NCI-H748 (cell line): ENCODE results near the gene OBSCN.

Experiments
- DNase-seq: peaks from one replicate; lab custom pipeline; 2025; ENCODE audit not compliant: unreplicated experiment; lab: John Stamatoyannopoulos, UW

Gene OBSCN

DNA sequence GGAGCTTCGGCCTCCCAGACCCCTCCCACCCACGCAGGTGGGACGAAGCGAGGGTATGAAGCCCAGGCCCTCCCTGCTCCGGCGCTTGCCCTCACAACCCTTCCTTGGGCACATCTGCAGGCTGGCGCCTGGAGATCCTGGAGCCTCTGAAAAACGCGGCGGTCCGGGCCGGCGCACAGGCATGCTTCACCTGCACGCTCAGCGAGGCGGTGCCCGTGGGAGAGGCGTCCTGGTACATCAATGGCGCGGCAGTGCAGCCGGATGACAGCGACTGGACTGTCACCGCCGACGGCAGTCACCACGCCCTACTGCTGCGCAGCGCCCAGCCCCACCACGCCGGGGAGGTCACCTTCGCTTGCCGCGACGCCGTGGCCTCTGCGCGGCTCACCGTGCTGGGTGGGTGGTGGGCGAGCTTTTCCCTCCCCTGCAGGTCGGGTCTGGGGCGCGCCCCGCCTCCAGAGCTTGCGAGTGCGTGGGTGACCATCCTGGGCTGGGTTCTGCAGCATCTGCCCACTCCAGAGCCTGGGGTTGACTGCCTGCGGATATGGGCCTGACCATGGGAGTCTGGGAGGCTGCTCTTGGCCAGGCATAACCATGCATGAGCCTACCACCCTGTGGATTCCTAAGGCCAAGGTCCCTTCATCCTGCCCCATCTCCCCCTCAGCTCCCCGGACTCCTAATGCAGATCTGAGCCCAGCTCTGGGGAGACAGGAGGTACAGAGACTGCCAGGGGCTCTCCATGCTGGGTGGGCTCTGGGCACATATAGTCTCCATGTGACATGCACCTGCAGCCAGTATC lies 108.9 kb downstream of the OBSCN start:
- no peak for DNase-seq

DNA sequence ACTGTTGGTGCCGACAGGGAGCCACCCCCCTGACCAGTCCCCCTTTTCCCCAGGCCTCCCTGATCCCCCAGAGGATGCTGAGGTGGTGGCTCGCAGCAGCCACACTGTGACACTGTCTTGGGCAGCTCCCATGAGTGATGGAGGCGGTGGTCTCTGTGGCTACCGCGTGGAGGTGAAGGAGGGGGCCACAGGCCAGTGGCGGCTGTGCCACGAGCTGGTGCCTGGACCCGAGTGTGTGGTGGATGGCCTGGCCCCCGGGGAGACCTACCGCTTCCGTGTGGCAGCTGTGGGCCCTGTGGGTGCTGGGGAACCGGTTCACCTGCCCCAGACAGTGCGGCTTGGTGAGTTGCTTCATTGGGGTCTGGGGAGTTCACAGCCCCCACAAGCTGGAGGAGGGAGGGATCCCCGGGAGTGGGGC lies 109.6 kb downstream of the OBSCN start:
- DNase-seq, result no peak

DNA sequence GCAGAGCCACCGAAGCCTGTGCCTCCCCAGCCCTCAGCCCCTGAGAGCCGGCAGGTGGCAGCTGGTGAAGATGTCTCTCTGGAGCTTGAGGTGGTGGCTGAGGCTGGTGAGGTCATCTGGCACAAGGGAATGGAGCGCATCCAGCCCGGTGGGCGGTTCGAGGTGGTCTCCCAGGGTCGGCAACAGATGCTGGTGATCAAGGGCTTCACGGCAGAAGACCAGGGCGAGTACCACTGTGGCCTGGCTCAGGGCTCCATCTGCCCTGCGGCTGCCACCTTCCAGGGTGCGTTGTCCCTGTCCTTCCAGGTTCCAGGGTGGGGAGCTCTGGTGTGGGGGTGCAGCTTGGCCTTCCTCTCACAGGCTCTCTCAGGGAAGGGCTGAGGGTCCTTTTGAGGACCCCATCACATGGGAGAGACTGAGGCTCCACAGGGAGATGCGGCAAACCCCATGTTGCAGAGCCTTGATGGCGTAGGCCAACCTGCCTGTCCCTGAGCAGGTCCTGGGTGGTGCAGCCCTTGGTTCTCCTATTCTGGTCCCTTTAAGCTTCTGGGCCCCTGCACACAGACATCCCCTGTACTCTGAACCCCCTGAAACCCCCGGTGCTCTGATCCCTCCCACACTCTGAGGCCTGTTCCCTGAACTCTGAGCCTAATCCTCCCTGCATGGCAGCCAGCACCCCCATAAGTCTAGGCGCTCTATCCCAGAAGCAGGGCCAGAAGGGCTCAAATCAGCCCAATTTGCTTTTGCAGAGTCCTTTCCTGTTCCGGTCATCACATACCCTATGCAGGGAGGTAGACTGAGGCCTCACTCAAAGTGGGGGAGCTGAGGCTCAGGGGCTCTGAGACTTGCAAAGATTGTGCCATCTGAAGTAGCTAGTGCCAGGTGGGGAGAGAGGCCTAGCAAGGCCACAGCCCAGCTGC lies 110.3 kb downstream of the OBSCN start:
- DNase-seq, result no peak

DNA sequence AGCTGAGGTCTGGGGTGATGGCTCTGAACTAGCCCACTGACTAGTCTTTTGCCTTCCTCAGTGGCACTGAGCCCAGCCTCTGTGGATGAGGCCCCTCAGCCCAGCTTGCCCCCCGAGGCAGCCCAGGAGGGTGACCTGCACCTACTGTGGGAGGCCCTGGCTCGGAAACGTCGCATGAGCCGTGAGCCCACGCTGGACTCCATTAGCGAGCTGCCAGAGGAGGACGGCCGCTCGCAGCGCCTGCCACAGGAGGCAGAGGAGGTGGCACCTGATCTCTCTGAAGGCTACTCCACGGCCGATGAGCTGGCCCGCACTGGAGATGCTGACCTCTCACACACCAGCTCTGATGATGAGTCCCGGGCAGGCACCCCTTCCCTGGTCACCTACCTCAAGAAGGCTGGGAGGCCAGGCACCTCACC lies 111.0 kb downstream of the OBSCN start:
- no peak for DNase-seq

DNA sequence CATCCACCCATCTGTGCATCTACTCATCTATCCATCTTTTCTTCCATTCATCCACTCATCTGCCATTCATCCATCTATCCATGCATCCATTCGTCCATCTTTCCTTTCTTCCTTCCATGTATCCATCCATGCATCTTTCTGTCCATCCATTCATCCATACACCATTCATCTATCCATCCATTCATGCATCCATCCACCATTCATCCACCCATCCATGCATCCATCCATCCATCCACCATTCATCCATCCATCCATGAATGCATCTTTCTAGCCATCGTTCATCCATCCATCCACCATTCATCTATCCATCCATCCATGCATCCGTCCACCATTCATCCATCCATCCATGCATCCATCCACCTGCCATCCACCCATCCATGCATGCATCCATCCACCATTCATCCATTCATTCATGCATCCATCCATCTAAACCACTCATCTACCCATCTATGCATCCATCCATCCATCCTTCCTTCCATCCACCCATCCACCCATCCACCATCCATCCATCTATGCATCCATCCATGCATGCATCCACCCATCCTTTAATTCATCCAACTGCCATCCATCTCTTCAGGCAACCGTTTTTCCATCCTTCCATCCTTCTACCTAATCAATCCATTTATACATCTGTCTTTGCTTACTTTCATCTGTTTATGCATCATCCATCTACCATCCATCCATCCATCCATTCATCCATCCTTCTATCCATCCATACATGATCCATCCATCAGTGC lies 111.7 kb downstream of the OBSCN start:
- no peak for DNase-seq

DNA sequence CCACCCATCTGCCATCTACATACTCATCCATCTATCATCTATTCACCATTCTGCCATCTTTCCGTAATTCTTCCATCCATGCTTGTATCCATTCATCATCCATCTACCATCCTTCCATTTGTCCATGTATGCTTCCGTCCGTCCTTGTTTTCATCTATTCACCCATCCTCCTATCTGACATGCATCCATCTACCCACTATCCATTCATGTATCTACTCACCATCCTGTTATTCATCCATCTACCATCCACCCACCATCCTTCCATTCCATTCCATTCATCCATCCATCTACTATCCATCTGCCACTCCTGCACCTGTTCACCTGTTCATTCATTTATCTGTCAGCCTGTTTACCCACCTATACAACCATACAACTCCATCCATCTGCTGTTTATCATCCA lies 112.5 kb downstream of the OBSCN start:
- no peak for DNase-seq

DNA sequence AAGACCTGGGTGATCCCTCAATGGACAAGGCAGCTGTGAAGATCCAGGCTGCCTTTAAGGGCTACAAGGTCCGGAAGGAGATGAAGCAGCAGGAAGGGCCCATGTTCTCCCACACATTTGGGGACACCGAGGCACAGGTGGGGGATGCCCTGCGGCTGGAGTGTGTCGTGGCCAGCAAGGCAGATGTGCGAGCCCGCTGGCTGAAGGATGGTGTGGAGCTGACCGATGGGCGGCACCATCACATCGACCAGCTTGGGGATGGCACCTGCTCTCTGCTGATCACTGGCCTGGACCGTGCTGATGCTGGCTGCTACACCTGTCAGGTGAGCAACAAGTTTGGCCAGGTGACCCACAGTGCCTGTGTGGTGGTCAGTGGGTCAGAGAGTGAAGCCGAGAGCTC lies 113.6 kb downstream of the OBSCN start:
- no peak for DNase-seq

DNA sequence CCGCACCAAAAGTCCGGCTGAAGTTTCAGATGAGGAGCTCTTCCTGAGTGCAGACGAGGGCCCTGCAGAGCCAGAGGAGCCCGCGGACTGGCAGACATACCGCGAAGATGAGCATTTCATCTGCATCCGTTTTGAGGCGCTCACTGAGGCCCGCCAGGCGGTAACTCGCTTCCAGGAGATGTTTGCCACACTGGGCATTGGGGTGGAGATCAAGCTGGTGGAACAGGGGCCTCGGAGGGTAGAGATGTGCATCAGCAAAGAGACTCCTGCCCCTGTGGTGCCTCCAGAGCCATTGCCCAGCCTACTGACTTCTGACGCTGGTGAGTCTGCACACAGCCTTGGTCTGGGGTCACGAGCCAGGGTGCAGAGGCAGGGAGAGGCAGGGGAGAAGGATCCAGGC lies 114.1 kb downstream of the OBSCN start:
- DNase-seq, result no peak

DNA sequence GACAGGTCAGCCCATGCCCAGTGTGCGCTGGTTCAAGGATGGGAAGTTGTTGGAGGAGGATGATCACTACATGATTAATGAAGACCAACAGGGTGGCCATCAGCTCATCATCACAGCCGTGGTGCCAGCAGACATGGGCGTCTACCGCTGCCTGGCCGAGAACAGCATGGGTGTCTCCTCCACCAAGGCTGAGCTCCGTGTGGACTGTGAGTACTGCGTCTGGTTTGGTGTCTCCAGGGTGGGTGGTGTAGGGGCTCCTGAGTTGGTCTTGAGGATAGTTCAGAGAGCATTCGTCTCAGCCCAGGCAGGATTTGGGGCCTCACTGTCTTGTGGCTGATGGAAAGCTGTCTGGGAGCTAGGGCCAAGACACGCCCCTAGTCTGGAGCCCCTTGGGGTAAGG lies 115.6 kb downstream of the OBSCN start:
- DNase-seq, result no peak

DNA sequence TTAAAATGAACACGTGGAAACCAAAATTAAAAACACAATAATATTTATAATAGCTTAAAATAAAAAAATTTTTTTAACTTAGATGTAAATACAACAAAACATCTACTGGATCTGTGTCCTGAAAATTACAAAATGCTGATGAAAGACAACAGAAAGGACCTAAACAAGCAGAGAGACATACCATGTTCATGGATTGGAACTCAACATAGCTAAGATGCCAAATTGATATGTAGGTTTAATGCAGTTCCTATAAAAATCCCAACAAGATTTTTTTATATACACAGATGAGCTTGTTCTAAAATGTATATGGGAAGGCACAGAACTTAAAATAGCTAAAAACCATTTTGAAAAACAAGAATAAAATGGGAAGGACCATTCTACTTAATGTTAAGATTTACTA lies 117.4 kb downstream of the OBSCN start:
- no peak for DNase-seq

DNA sequence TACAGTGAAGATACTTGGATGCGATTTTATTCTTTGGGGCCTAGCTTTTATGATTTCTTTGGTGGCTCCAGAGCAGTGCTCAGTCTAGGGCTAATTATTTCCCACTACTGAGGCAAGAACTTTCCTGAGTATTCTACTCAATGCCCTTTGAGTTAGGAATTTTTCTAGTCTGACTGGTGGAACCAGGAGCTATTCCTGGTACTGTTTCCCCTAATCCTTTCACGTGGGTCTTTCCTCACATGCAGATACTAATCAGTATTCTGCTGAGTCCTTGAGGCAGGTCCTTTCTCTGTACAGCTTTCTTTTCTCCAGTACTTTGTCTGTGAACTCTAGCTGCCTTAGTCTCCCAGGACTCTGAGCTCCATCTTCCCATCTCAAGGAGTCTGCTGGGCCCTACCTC lies 122.0 kb downstream of the OBSCN start:
- no peak for DNase-seq

DNA sequence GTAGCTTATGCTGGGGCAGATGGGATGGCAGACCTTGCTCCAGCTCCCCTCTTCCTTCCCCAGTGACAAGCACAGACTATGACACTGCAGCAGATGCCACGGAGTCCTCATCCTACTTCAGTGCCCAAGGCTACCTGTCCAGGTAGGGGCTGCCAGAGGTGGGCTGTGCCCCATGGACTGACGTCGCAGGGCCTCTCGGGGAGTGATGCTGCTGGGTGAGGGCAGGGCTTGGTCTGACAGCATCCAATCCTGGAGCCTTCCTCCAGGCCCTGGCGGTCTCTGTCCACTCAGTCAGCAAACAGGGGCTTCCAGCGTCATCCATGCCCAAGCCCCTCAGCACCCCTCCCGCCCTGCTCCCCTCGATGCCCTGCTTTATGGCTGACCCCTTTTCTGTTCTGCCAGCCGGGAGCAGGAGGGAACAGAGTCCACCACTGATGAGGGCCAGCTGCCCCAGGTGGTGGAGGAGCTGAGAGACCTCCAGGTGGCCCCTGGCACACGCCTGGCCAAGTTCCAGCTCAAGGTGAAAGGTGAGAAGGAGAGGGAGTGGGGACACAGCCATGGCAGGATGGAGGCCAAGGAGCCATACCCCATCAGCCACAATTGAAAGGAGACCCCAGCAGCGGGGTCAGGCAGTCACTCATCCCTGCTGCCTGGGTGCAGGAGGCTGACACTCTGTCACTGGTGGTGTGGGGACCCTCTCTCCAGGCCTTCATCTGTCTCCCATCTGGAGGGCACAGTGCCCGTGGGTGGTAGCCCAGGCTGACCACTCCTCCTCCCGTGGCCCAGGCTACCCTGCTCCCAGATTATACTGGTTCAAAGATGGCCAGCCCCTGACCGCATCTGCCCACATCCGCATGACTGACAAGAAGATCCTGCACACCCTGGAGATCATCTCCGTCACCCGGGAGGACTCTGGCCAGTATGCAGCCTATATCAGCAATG lies 125.2 kb downstream of the OBSCN start:
- DNase-seq, result no peak

DNA sequence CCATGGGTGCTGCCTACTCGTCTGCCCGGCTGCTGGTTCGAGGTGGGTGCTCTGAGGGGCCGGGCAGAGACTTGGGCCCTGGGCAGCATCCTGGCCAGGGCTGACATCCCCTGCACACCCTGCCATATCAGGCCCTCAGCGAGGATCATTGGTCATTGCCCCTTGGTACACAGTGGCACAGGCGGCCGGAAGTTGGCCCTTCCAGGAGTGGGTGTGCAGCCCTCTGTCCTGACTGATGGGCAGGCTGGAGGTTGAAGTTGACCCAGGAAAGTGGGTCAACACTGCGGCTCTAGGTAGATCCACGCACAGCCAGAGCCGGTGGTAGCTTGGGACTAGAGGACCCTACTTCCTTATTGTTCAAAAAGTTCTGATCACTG lies 125.9 kb downstream of the OBSCN start:
- DNase-seq, result no peak

DNA sequence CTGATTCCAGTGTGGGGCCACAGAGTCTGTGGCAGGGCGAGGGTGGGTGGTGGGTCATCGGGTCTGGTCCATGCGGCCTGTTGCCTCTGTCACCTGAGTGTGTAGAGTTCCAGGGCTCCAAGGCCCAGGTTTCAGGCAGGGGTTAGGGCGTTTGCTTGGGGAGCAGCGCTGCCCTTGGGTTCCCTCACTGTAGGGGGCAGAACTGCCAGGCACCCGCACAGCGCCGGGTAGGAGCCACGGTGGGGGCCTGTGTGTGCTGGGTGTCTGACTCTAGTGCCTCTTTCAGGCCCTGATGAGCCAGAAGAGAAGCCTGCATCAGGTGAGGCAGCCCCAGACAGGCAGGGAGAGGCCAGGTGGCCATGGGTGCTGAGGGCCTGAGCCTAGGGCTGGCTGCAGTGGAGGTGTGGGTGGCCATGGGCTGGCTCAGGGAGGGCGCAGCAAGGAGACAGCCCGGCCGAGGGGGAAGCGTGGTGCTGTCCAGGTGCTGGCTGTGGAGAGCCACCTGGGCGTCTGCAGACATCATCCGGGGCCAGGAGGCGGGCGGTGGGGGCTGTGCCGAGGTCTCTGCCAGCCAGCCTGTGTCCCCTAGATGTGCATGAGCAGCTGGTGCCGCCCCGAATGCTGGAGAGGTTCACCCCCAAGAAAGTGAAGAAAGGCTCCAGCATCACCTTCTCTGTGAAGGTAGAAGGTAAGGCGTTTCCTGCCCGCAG lies 126.5 kb downstream of the OBSCN start:
- DNase-seq, result no peak

DNA sequence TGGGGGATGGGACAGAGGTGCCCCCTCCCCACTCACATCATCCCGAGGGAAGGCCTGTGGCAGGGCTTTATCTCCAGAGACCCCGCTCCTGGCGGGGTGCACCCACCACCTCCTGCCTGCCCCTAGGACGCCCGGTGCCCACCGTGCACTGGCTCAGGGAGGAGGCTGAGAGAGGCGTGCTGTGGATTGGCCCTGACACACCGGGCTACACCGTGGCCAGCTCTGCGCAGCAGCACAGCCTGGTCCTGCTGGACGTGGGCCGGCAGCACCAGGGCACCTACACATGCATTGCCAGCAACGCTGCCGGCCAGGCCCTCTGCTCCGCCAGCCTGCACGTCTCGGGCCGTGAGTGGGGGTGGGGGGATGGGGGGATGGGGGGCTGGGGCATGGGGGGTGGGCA lies 127.1 kb downstream of the OBSCN start:
- DNase-seq, result no peak

DNA sequence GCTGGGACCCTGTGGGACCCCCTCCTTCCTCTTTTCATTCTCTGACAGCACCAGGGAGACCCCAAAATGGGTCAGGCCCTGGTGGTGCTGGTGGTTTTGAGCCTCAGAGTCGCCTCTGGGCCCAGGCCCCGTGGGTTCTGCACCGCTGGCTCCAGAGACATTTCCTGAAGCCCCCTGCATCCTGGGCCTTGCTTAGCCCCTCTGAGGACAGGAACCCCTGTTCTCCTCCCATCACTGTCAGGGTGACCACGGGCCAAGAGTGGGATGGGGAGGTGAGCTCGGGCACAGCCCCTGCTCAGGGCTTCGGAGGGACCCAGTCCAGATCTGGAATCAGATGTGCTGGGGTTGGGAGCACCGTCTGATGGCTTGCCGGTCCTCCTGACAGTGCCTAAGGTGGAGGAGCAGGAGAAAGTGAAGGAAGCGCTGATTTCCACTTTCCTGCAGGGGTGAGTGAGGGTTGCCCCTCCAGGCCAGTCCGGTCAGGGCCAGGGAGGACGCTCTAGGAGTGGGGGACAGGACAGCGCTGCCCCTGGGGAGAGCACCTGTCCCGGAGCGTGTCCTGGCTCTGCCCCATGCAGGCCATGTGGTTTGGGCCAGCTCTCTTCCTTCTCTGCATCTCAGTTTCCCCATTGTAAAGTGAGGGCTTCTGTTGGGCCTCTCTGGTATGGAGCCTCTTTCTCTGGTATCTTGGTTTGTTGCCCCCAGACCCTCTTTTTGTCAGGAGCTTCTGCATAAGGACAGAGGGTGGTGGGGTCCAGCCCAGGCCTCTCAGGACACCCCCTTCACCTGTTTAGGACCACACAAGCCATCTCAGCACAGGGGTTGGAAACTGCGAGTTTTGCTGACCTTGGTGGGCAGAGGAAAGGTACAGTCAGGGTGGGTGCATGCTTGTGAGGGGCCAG lies 127.8 kb downstream of the OBSCN start:
- DNase-seq, result no peak

DNA sequence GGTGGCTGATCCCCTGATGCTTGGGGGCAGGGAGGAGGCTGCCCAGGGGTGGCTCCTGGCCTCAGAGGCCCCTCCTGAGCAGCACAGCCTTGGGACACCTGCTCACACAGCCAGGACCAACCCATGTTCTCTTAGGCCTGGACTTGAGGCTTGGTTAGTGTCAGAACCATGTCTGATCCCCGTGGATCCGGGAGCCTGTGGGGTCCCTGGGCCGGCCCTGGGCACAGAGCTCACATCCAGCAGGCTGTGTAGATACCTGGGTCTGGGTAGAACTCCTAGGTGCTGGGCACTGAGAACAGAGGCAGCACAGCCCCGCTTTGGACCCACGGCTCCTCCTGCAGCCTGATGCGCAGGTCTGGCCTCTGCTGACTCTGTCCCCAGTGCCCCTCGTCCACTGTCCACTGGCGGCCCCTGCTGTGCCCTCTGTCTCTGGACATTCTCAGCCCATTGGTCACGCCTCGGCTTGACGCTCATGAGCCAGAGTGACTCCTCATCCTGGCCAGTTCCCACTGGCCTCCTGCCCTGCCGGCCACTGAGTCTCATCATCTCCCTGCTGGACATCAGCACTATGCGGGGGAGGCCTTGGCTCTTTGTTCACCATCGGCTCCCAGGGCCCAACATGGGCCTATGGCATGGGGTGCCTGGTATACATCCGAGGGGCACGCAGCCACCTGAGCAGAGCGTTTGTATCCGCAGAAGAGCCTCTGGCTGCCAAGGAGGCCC lies 128.6 kb downstream of the OBSCN start:
- DNase-seq, result no peak

DNA sequence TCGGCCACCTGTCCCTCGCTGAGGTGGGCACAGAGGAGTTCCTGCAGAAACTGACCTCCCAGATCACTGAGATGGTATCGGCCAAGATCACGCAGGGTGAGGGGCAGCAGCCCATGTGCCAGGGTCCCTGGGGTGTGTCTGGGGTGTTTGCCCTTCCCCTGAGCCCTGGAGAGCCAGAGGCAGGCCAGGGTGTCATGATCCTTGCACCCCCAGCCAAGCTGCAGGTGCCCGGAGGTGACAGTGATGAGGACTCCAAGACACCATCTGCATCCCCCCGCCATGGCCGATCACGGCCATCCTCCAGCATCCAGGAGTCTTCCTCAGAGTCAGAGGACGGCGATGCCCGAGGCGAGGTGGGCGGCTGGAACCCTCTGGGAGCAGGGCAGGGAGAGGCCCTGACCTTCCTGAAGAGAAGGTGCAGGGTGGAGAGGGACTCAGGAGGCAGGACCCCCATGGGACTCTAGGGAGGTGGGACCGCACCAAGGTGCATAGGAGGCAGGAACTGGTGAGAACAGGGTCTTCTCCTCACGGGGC lies 129.3 kb downstream of the OBSCN start:
- no peak for DNase-seq
